Gastroesophageal sphincter (tissue), 4 donors: ENCODE data around the gene RPTOR. TPM values are rescaled to one million over a fixed set of nuclear protein-coding genes. Genes with fewer than 3 reads are reported as not detected.

ENCODE experiments used
- ATAC-seq: fragments of 150-250 bp; one replicate; pipeline ENCODE4 v1.9.1; 2016; ENCODE audit warnings: mild to moderate bottlenecking, moderate library complexity
- H3K27ac ChIP-seq, 4 donors: fragments of 200-600 bp; sonication (generic) in 3 of 4; 1 replicate in 3 of 4; 2 replicates in 1 of 4; pipeline ENCODE4 v1.5.1; 2016 to 2019
- H3K27me3 ChIP-seq: fragments of 200-600 bp; sonication (generic); one replicate; pipeline ENCODE4 v1.5.1; 2019
- H3K36me3 ChIP-seq, 2 donors: fragments of 200-600 bp; sonication (generic); one replicate each; pipeline ENCODE4 v1.5.1; 2019; ENCODE audit warnings: control low read depth in 1 of 2
- H3K4me1 ChIP-seq, 3 donors: fragments of 200-600 bp; sonication (generic); 1 replicate in 2 of 3; 2 replicates in 1 of 3; pipeline ENCODE4 v1.5.1; 2016 to 2019; ENCODE audit warnings: control low read depth in 2 of 3
- H3K4me3 ChIP-seq, 2 donors: fragments of 200-600 bp; sonication (generic); one replicate each; pipeline ENCODE4 v1.5.1; 2019; ENCODE audit warnings: mild to moderate bottlenecking in 1 of 2, moderate library complexity in 1 of 2
- H3K9me3 ChIP-seq, 3 donors: fragments of 200-600 bp; sonication (generic); one replicate each; pipeline ENCODE4 v1.5.1; 2017 to 2019; ENCODE audit warnings: control low read depth in 2 of 3
- EP300 ChIP-seq: sonication (generic); formaldehyde crosslinking; IDR thresholded peaks from one replicate; pipeline ENCODE4 v1.6.1; 2017; ENCODE audit warnings: antibody characterized with exemption, mild to moderate bottlenecking
- POLR2A ChIP-seq, 2 donors: fragments of 450-650 bp; IDR thresholded peaks; one replicate each; pipeline ENCODE4 v1.6.1; 2017; ENCODE audit warnings: antibody characterized with exemption in 2 of 2, mild to moderate bottlenecking in 2 of 2, moderate library complexity in 1 of 2
- POLR2AphosphoS5 ChIP-seq: sonication (generic); formaldehyde crosslinking; IDR thresholded peaks from one replicate; pipeline ENCODE4 v1.6.1; 2017; ENCODE audit warnings: antibody characterized with exemption
- WGBS, 2 donors: methylation state at CpG; one replicate each; pipeline ENCODE4 v1.1.5; 2018; ENCODE audit warnings: low coverage in 1 of 2; 5-methylcytosine and 5-hydroxymethylcytosine counted together
- total RNA-seq, 4 donors: library from RNA; depleted of rRNA; stranded (reverse); fragments of >200 nt; gene quantifications; one replicate each; pipeline ENCODE4 v1.1.0, GENCODE V29; 2016
- TF ChIP-seq, protein P1 (sequence below), 4 experiments: fragments of 200-600 bp in 2 of 4; fragments of 450-650 bp in 2 of 4; sonication (generic) in 1 of 4; IDR thresholded peaks; one replicate each; pipeline ENCODE4 v1.5.1; 2017 to 2019; ENCODE audit warnings: antibody characterized with exemption in 4 of 4, mild to moderate bottlenecking in 2 of 4, moderate library complexity in 2 of 4

RPTOR gene
- total RNA-seq, 4 donors from 2014 or later = 25.7 to 56.8 (median 39.7) TPM

GRCh38 chr17:80703142-80703478 is 158.5 kb downstream of the RPTOR start:
- 74 to 81% methylated on average over 6 of the region's 9 CpGs for WGBS, 2 donors
- no peaks in the 10 kb centered on the region for H3K27me3 ChIP-seq
- no peak overlapping the region for H3K4me3 ChIP-seq
- TF ChIP-seq, protein P1, sequence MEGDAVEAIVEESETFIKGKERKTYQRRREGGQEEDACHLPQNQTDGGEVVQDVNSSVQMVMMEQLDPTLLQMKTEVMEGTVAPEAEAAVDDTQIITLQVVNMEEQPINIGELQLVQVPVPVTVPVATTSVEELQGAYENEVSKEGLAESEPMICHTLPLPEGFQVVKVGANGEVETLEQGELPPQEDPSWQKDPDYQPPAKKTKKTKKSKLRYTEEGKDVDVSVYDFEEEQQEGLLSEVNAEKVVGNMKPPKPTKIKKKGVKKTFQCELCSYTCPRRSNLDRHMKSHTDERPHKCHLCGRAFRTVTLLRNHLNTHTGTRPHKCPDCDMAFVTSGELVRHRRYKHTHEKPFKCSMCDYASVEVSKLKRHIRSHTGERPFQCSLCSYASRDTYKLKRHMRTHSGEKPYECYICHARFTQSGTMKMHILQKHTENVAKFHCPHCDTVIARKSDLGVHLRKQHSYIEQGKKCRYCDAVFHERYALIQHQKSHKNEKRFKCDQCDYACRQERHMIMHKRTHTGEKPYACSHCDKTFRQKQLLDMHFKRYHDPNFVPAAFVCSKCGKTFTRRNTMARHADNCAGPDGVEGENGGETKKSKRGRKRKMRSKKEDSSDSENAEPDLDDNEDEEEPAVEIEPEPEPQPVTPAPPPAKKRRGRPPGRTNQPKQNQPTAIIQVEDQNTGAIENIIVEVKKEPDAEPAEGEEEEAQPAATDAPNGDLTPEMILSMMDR (IDR thresholded peaks at IDR 0.05) = no peak
- TF ChIP-seq POLR2A (IDR thresholded peaks at IDR 0.05) (no peak), POLR2AphosphoS5 (no peak), EP300 (no peak)
- no peaks in the 10 kb centered on the region for H3K4me1 ChIP-seq
- no peak for ATAC-seq
- no peaks in the 10 kb centered on the region for H3K9me3 ChIP-seq
- H3K27ac ChIP-seq = no peak overlapping the region
- peaks cover 0 to 6% of the 10 kb centered on the region in 2 donors for H3K36me3 ChIP-seq

GRCh38 chr17:80704381-80704819 is 159.8 kb downstream of the RPTOR start:
- no peaks in the 10 kb centered on the region for H3K27me3 ChIP-seq
- H3K27ac ChIP-seq = no peak overlapping the region
- 70 to 81% methylated on average over 3 of the region's 3 CpGs for WGBS, 2 donors
- H3K36me3 ChIP-seq = peaks cover 0 to 19% of the 10 kb centered on the region in 2 donors
- no peaks in the 10 kb centered on the region for H3K4me1 ChIP-seq
- ATAC-seq = no peak
- H3K4me3 ChIP-seq = no peak overlapping the region
- no peaks in the 10 kb centered on the region for H3K9me3 ChIP-seq
- no peak for TF ChIP-seq POLR2A (IDR thresholded peaks at IDR 0.05)
- no peak for TF ChIP-seq POLR2AphosphoS5
- TF ChIP-seq, protein P1 (IDR thresholded peaks at IDR 0.05) = no peak
- TF ChIP-seq EP300 = no peak

DNA sequence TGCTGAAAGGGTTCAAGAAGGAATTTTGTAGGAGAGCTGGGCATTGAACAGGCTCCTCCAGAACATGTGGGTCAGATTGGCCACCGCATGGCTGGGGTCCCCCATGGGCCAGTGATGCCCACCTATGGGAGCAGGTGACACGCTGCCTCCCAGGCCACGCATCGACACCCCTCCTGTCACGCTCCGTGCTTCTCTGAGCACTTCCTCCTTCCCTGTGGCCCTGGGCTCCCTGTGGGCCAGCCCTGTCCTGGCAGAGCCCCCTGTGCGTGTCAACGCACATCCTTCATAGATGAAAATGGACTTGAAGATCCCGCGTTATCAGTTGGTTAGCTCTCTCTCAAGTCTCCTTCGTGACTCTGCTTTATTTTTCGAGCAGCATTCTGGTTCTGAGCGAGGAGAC is 160.3 kb downstream of the RPTOR start:
- ATAC-seq = no peak
- no peaks in the 10 kb centered on the region for H3K27me3 ChIP-seq
- H3K4me3 ChIP-seq = no peak overlapping the region
- no peaks in the 10 kb centered on the region for H3K4me1 ChIP-seq
- no peaks in the 10 kb centered on the region for H3K9me3 ChIP-seq
- no peak overlapping the region for H3K27ac ChIP-seq
- peaks cover 0 to 21% of the 10 kb centered on the region in 2 donors for H3K36me3 ChIP-seq
- WGBS, 2 donors = 97 to 99% methylated on average over 11 to 12 of the region's 13 CpGs
- TF ChIP-seq EP300 (no peak), POLR2A (IDR thresholded peaks at IDR 0.05) (no peak), POLR2AphosphoS5 (no peak)
- TF ChIP-seq, protein P1 (IDR thresholded peaks at IDR 0.05) = no peak

- Histone ChIP-seq H3K27me3 (no peaks in the 10 kb centered on the region), H3K36me3 (peaks cover 0 to 21% of the 10 kb centered on the region in 2 donors), H3K4me1 (no peaks in the 10 kb centered on the region), H3K4me3 (no peak overlapping the region), H3K9me3 (no peaks in the 10 kb centered on the region), H3K27ac (no peak overlapping the region)
- TF ChIP-seq, protein P1 (IDR thresholded peaks at IDR 0.05) = no peak
- TF ChIP-seq EP300 = no peak
- no peak for TF ChIP-seq POLR2AphosphoS5
- TF ChIP-seq POLR2A (IDR thresholded peaks at IDR 0.05) = no peak
- ATAC-seq = no peak
- WGBS, 2 donors = 69 to 86% methylated on average over 1 to 5 of the region's 5 CpGs
Observed at GRCh38 chr17:80705988-80706387, 161.3 kb downstream of the RPTOR start.

DNA sequence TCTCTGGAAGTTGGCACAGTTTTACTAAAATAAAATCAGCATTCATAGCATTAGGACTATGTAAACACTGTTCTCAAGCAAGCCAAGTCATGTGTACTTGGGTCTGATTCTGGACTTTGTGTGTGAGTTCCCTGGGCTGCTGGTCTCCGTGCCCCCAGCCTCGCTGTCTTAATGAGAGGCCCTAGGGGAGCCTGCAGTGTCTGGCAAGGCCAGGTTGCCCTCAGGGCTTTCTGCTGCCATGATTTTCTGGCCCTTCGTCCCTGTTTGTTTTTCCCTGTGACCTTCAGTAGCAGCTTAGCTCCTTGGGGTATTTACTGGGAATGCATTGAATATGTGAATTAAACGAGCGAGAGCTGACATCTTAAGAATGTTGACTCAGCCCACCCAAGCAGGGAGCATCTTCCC is 161.8 kb downstream of the RPTOR start:
- WGBS, 2 donors = 57 to 73% methylated on average over 2 to 4 of the region's 5 CpGs
- Histone ChIP-seq H3K4me3 (no peak overlapping the region), H3K27me3 (no peaks in the 10 kb centered on the region), H3K4me1 (no peaks in the 10 kb centered on the region), H3K36me3 (peaks cover 0 to 21% of the 10 kb centered on the region in 2 donors), H3K27ac (no peak overlapping the region), H3K9me3 (no peaks in the 10 kb centered on the region)
- TF ChIP-seq, protein P1 (IDR thresholded peaks at IDR 0.05) = no peak
- TF ChIP-seq EP300 = no peak
- no peak for TF ChIP-seq POLR2AphosphoS5
- TF ChIP-seq POLR2A (IDR thresholded peaks at IDR 0.05) = no peak
- no peak for ATAC-seq
